Kidney (tissue), 14 donors: ENCODE measurements around the gene PEX5L. TPM values are rescaled to one million over a fixed set of nuclear protein-coding genes. Genes with fewer than 3 reads are reported as not detected.

ENCODE experiments used
- DNase-seq, 5 donors: peaks; one replicate each; pipeline ENCODE4 v3.0.0-alpha.2; 2013 to 2020
- FAIRE-seq: peaks from 2 replicates; lab custom pipeline; 2012; peaks lifted over from hg19 to GRCh38; lab: Jason Lieb, UNC
- H3K27ac ChIP-seq, 2 donors: one replicate each; pipeline ENCODE4 v1.7.0; 2013; ENCODE audit warnings: low read depth in 2 of 2, low read length in 2 of 2, inconsistent platforms in 1 of 2
- H3K27me3 ChIP-seq: one replicate; pipeline ENCODE4 v1.7.1; 2013; ENCODE audit warnings: low read length, inconsistent platforms; ENCODE audit not compliant: control insufficient read depth, insufficient read depth
- H3K36me3 ChIP-seq, 3 donors: one replicate each; pipeline versions ENCODE4 v1.7.0 to v1.7.1; 2013; ENCODE audit warnings: low read length in 3 of 3, control low read depth in 1 of 3, inconsistent platforms in 1 of 3; ENCODE audit not compliant: insufficient read depth in 3 of 3, control insufficient read depth in 2 of 3
- H3K4me1 ChIP-seq, 3 donors: one replicate each; pipeline versions ENCODE4 v1.7.0 to v1.7.1; 2013; ENCODE audit warnings: low read length in 3 of 3, inconsistent platforms in 1 of 3, low read depth in 1 of 3; ENCODE audit not compliant: control insufficient read depth in 2 of 3, insufficient read depth in 2 of 3
- H3K4me3 ChIP-seq, 3 donors: one replicate each; pipeline versions ENCODE4 v1.7.0 to v1.8.1; 2013; ENCODE audit warnings: low read length in 3 of 3, control low read depth in 1 of 3, inconsistent platforms in 1 of 3
- H3K9ac ChIP-seq, 3 donors: one replicate each; pipeline versions ENCODE4 v1.7.0 to v1.7.1; 2013; ENCODE audit warnings: low read length in 3 of 3, control low read depth in 1 of 3, inconsistent platforms in 1 of 3
- H3K9me3 ChIP-seq, 3 donors: one replicate each; pipeline versions ENCODE4 v1.7.0 to v1.7.1; 2013; ENCODE audit warnings: low read length in 3 of 3, control low read depth in 1 of 3, inconsistent platforms in 1 of 3; ENCODE audit not compliant: control insufficient read depth in 2 of 3, insufficient read depth in 1 of 3
- CTCF ChIP-seq: IDR thresholded peaks from 3 replicates; pipeline ENCODE4 v1.5.1; 2012; ENCODE audit warnings: mild to moderate bottlenecking, moderate library complexity, borderline replicate concordance; ENCODE audit not compliant: insufficient read depth; ENCODE audit errors: extremely low read depth
- intact Hi-C: fragments of 100-400 bp; cut with DNase I; formaldehyde crosslinking; loops from one replicate; pipeline ENCODE4 v1.11.1; 2022
- polyA plus RNA-seq: library from polyadenylated mRNA; stranded (reverse); fragments of 350-450 nt; fragmentation: Illumina TruSeq; extraction: RNeasy Lipid Tissue Mini Kit (QIAGEN cat#74804); gene quantifications from one replicate; pipeline ENCODE4 v1.2.3, GENCODE V29; 2014; ENCODE audit warnings: low read depth, low replicate concordance; ENCODE audit not compliant: insufficient read depth
- total RNA-seq: library from RNA; stranded (reverse); fragmentation: NEBNext Ultra II Directional; extraction: Animal tissue kit (Norgen Biotek cat#: 25700); gene quantifications from one replicate; pipeline ENCODE4 v1.2.1, GENCODE V29; 2021
- donor health status: control.
- donor health status: control.
- donor health status: control.
- donor health status: control.
- donor health status: control.
- donor health status: DM: yes; HTN: yes; CAD: no.
- donor health status: Normal renal cell carcinoma (clear cell type).

Gene PEX5L
- total and polyA plus RNA-seq, 2 donors from 2014 or later: 0.32 TPM; not detected in 1

- Histone ChIP-seq H3K27me3 (no peaks in the 10 kb centered on the region), H3K9ac (no peak overlapping the region), H3K4me1 (no peaks in the 10 kb centered on the region), H3K36me3 (no peaks in the 10 kb centered on the region), H3K27ac (no peak overlapping the region), H3K4me3 (no peak overlapping the region), H3K9me3 (no peaks in the 10 kb centered on the region)
- TF ChIP-seq CTCF: peak; percentile 34
- intact Hi-C loops: no loop called here
- DNase-seq (peak in 4 of 5 donors; percentile 39 to 78 (median 67)), FAIRE-seq (no peak)
Observed at GRCh38 chr3:179811321-179812095, 225.2 kb downstream of the PEX5L start.

GRCh38 chr3:179809639-179810038 is 227.1 kb downstream of the PEX5L start:
- Histone ChIP-seq H3K4me1 (no peaks in the 10 kb centered on the region), H3K27me3 (no peaks in the 10 kb centered on the region)
- intact Hi-C loops: no loop called here

GRCh38 chr3:179807588-179807987 is 229.1 kb downstream of the PEX5L start:
- Histone ChIP-seq H3K9ac (no peak overlapping the region), H3K4me3 (no peak overlapping the region), H3K9me3 (no peaks in the 10 kb centered on the region), H3K36me3 (no peaks in the 10 kb centered on the region), H3K4me1 (no peaks in the 10 kb centered on the region), H3K27me3 (no peaks in the 10 kb centered on the region), H3K27ac (no peak overlapping the region)
- TF ChIP-seq CTCF: no peak
- FAIRE-seq: no peak
- intact Hi-C loops: no loop called here
- DNase-seq: no peak

More at GRCh38 chr3:179809639-179810038, 227.1 kb downstream of the PEX5L start:
- FAIRE-seq (no peak), DNase-seq (no peak)
- no peak overlapping the region for H3K9ac ChIP-seq
- no peaks in the 10 kb centered on the region for H3K9me3 ChIP-seq
- H3K27ac ChIP-seq: no peak overlapping the region
- H3K4me3 ChIP-seq: no peak overlapping the region
- no peaks in the 10 kb centered on the region for H3K36me3 ChIP-seq
- no peak for TF ChIP-seq CTCF
